WTC11 (cell line): ENCODE measurements around the gene RASD1. TPM values are rescaled to one million over a fixed set of nuclear protein-coding genes. Genes with fewer than 3 reads are reported as not detected.

Source experiments
- ATAC-seq: fragments of 200-7000 bp; cut with Tn5 transposase; 2 replicates; pipeline ENCODE4 v1.10.0; 2021; ENCODE audit warnings: mild to moderate bottlenecking, moderate library complexity
- CTCF ChIA-PET: fragments of 300-600 bp; sonication (Branson Sonifier 250); formaldehyde crosslinking; loops from one replicate; lab custom pipeline; 2021; ENCODE audit warnings: antibody characterized with exemption; lab: Charles Lee
- POLR2A ChIA-PET: fragments of 350-600 bp; sonication (Branson Sonifier 250); formaldehyde crosslinking; loops from one replicate; lab custom pipeline; 2021; ENCODE audit warnings: antibody characterized with exemption; lab: Charles Lee
- DNase-seq: peaks from one replicate; pipeline ENCODE4 v3.0.0; 2021; ENCODE audit warnings: low spot score
- H3K27ac Mint-ChIP-seq: 2 replicates; pipeline ENCODE4 v1.8.0; 2021; ENCODE audit warnings: mixed read lengths
- H3K27me3 Mint-ChIP-seq: 2 replicates; pipeline ENCODE4 v1.8.0; 2021; ENCODE audit warnings: low read depth, mild to moderate bottlenecking, moderate library complexity, mixed read lengths
- H3K36me3 Mint-ChIP-seq: 2 replicates; pipeline ENCODE4 v1.8.0; 2021; ENCODE audit warnings: mixed read lengths
- H3K4me1 Mint-ChIP-seq: 2 replicates; pipeline ENCODE4 v1.8.0; 2022; ENCODE audit warnings: mixed read lengths
- H3K4me3 Mint-ChIP-seq: 2 replicates; pipeline ENCODE4 v1.8.0; 2021; ENCODE audit warnings: mild to moderate bottlenecking, moderate library complexity, mixed read lengths
- H3K9me3 Mint-ChIP-seq: 2 replicates; pipeline ENCODE4 v1.8.0; 2021; ENCODE audit warnings: mixed read lengths
- AFF4 ChIP-seq: sonication (generic); formaldehyde crosslinking; IDR thresholded peaks from 2 replicates; pipeline ENCODE4 v1.8.1; 2023; ENCODE audit warnings: mild to moderate bottlenecking, missing genetic modification reagents, borderline replicate concordance
- ATF1 ChIP-seq: sonication (generic); formaldehyde crosslinking; IDR thresholded peaks from 2 replicates; pipeline ENCODE4 v1.8.1; 2023; ENCODE audit warnings: mild to moderate bottlenecking, moderate library complexity, missing genetic modification reagents
- ATF3 ChIP-seq: sonication (generic); formaldehyde crosslinking; conservative IDR thresholded peaks from 2 replicates; pipeline ENCODE4 v1.8.1; 2022; ENCODE audit warnings: mild to moderate bottlenecking, missing genetic modification reagents
- CTCF ChIP-seq: fragments of 200-600 bp; IDR thresholded peaks from 2 replicates; pipeline ENCODE4 v1.8.0; 2022; ENCODE audit warnings: antibody characterized with exemption
- GRHL2 ChIP-seq: fragments of 250-450 bp; sonication (Bioruptor Pico); IDR thresholded peaks from 2 replicates; pipeline ENCODE4 v1.8.0; 2022; ENCODE audit warnings: mild to moderate bottlenecking, moderate library complexity; ENCODE audit not compliant: insufficient replicate concordance, severe bottlenecking
- GTF2I ChIP-seq: fragments of 250-450 bp; sonication (Bioruptor Pico); conservative IDR thresholded peaks from 2 replicates; pipeline ENCODE4 v1.4.0; 2021; ENCODE audit warnings: mild to moderate bottlenecking
- IRF2 ChIP-seq: sonication (generic); formaldehyde crosslinking; IDR thresholded peaks from 2 replicates; pipeline ENCODE4 v1.8.0; 2022; ENCODE audit warnings: low read depth, missing genetic modification reagents, borderline replicate concordance
- NFATC4 ChIP-seq: fragments of 250-450 bp; sonication (Bioruptor Pico); IDR thresholded peaks from 2 replicates; pipeline ENCODE4 v1.9.0; 2021; ENCODE audit warnings: mild to moderate bottlenecking
- NFYB ChIP-seq: sonication (generic); formaldehyde crosslinking; conservative IDR thresholded peaks from 2 replicates; pipeline ENCODE4 v1.8.0; 2022; ENCODE audit warnings: low read depth, missing genetic modification reagents
- NR2C2 ChIP-seq: sonication (generic); formaldehyde crosslinking; IDR thresholded peaks from 2 replicates; pipeline ENCODE4 v1.8.0; 2022; ENCODE audit warnings: mild to moderate bottlenecking, missing genetic modification reagents
- SOX15 ChIP-seq: fragments of 250-450 bp; sonication (Bioruptor Pico); IDR thresholded peaks from 2 replicates; pipeline ENCODE4 v1.9.0; 2021; ENCODE audit warnings: mild to moderate bottlenecking
- TEAD1 ChIP-seq: sonication (generic); formaldehyde crosslinking; IDR thresholded peaks from 2 replicates; pipeline ENCODE4 v1.8.0; 2022; ENCODE audit warnings: mild to moderate bottlenecking, missing genetic modification reagents
- ZNF232 ChIP-seq: sonication (generic); formaldehyde crosslinking; IDR thresholded peaks from 2 replicates; pipeline ENCODE4 v1.8.0; 2022; ENCODE audit warnings: mild to moderate bottlenecking, missing genetic modification reagents
- ZNF396 ChIP-seq: fragments of 250-450 bp; sonication (Bioruptor Pico); IDR thresholded peaks from 2 replicates; pipeline ENCODE4 v1.8.0; 2021; ENCODE audit warnings: mild to moderate bottlenecking, moderate library complexity, borderline replicate concordance
- ZNF423 ChIP-seq: fragments of 250-450 bp; sonication (Bioruptor Pico); IDR thresholded peaks from 2 replicates; pipeline ENCODE4 v2.1.2; 2022; ENCODE audit warnings: mild to moderate bottlenecking, moderate library complexity
- ZNF671 ChIP-seq: fragments of 250-450 bp; sonication (Bioruptor Pico); IDR thresholded peaks from 2 replicates; pipeline ENCODE4 v1.8.0; 2021; ENCODE audit warnings: mild to moderate bottlenecking
- total RNA-seq: library from RNA; stranded (reverse); gene quantifications from 3 replicates; pipeline ENCODE4 v1.2.3, GENCODE V29; 2021
- TF ChIP-seq, protein P1 (sequence below): sonication (generic); formaldehyde crosslinking; conservative IDR thresholded peaks from 2 replicates; pipeline ENCODE4 v1.8.1; 2023; ENCODE audit warnings: mild to moderate bottlenecking, low read depth, missing genetic modification reagents, moderate library complexity
- TF ChIP-seq, protein P2 (sequence below): sonication (generic); formaldehyde crosslinking; IDR thresholded peaks from 2 replicates; pipeline ENCODE4 v1.8.1; 2023; ENCODE audit warnings: mild to moderate bottlenecking, missing genetic modification reagents, moderate library complexity
- TF ChIP-seq, protein P3 (sequence below): sonication (generic); formaldehyde crosslinking; IDR thresholded peaks from 2 replicates; pipeline ENCODE4 v1.8.0; 2022; ENCODE audit warnings: mild to moderate bottlenecking, missing genetic modification reagents
- TF ChIP-seq, protein P4 (sequence below): sonication (generic); formaldehyde crosslinking; IDR thresholded peaks from 2 replicates; pipeline ENCODE4 v1.8.0; 2023; ENCODE audit warnings: missing genetic modification reagents, mild to moderate bottlenecking, borderline replicate concordance

Gene RASD1
- total RNA-seq, 1 experiment from 2014 or later, result 5.1 TPM

DNA sequence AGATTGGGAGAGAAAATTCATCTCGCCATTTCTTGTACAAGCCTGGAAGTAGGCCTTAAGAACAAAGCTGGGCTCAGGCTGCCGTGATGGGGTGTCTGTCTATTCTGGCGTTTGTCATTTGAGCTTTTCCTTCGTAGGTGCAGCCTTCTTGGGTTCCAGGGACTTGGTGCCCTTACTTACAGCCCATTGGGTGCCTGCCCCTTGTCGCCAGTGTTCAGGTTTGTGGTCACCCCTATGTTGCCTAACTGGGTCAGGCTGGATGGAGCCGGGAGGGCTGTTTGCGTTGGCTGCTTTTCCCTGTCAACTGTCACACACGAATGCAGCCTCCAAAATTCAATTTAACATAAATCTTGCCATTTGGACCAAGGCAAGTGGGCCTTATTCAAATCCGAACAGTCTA, 43.1 kb downstream of the RASD1 start:
- Mint-ChIP-seq H3K27me3 (peaks cover 13% of the 10 kb centered on the region), H3K9me3 (peaks cover 2% of the 10 kb centered on the region; the same call in 1 of the 2 replicates), H3K36me3 (no peaks in the 10 kb centered on the region)

GRCh38 chr17:17448723-17449122, 47.5 kb downstream of the RASD1 start:
- Mint-ChIP-seq H3K36me3 (no peaks in the 10 kb centered on the region), H3K27me3 (peaks cover 13% of the 10 kb centered on the region; the same call in 1 of the 2 replicates), H3K9me3 (peaks cover 14% of the 10 kb centered on the region), H3K4me3 (no peak overlapping the region), H3K4me1 (peaks cover 14% of the 10 kb centered on the region), H3K27ac (no peak overlapping the region)
- ChIA-PET CTCF (interaction anchor here (0.7 to 1.6 kb wide), 6 partner anchors 8 to 120 kb away, joined by 3 to 7 read pairs (median 4); no protein-coding TSS in a partner anchor), POLR2A (no interaction called here)
- ATAC-seq (no peak), DNase-seq (no peak)
- TF ChIP-seq ATF1 (CRISPR knock-in tag) (no peak), AFF4 (no peak), CTCF (no peak), TEAD1 (CRISPR knock-in tag) (no peak), IRF2 (CRISPR knock-in tag) (no peak), ZNF232 (no peak)
- TF ChIP-seq, protein P1, sequence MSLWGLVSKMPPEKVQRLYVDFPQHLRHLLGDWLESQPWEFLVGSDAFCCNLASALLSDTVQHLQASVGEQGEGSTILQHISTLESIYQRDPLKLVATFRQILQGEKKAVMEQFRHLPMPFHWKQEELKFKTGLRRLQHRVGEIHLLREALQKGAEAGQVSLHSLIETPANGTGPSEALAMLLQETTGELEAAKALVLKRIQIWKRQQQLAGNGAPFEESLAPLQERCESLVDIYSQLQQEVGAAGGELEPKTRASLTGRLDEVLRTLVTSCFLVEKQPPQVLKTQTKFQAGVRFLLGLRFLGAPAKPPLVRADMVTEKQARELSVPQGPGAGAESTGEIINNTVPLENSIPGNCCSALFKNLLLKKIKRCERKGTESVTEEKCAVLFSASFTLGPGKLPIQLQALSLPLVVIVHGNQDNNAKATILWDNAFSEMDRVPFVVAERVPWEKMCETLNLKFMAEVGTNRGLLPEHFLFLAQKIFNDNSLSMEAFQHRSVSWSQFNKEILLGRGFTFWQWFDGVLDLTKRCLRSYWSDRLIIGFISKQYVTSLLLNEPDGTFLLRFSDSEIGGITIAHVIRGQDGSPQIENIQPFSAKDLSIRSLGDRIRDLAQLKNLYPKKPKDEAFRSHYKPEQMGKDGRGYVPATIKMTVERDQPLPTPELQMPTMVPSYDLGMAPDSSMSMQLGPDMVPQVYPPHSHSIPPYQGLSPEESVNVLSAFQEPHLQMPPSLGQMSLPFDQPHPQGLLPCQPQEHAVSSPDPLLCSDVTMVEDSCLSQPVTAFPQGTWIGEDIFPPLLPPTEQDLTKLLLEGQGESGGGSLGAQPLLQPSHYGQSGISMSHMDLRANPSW (CRISPR knock-in tag), result no peak
- TF ChIP-seq, protein P2, sequence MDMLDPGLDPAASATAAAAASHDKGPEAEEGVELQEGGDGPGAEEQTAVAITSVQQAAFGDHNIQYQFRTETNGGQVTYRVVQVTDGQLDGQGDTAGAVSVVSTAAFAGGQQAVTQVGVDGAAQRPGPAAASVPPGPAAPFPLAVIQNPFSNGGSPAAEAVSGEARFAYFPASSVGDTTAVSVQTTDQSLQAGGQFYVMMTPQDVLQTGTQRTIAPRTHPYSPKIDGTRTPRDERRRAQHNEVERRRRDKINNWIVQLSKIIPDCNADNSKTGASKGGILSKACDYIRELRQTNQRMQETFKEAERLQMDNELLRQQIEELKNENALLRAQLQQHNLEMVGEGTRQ, result peak; percentile 81
- TF ChIP-seq, protein P3, sequence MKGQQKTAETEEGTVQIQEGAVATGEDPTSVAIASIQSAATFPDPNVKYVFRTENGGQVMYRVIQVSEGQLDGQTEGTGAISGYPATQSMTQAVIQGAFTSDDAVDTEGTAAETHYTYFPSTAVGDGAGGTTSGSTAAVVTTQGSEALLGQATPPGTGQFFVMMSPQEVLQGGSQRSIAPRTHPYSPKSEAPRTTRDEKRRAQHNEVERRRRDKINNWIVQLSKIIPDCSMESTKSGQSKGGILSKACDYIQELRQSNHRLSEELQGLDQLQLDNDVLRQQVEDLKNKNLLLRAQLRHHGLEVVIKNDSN, result peak; percentile 68
- TF ChIP-seq, protein P4, sequence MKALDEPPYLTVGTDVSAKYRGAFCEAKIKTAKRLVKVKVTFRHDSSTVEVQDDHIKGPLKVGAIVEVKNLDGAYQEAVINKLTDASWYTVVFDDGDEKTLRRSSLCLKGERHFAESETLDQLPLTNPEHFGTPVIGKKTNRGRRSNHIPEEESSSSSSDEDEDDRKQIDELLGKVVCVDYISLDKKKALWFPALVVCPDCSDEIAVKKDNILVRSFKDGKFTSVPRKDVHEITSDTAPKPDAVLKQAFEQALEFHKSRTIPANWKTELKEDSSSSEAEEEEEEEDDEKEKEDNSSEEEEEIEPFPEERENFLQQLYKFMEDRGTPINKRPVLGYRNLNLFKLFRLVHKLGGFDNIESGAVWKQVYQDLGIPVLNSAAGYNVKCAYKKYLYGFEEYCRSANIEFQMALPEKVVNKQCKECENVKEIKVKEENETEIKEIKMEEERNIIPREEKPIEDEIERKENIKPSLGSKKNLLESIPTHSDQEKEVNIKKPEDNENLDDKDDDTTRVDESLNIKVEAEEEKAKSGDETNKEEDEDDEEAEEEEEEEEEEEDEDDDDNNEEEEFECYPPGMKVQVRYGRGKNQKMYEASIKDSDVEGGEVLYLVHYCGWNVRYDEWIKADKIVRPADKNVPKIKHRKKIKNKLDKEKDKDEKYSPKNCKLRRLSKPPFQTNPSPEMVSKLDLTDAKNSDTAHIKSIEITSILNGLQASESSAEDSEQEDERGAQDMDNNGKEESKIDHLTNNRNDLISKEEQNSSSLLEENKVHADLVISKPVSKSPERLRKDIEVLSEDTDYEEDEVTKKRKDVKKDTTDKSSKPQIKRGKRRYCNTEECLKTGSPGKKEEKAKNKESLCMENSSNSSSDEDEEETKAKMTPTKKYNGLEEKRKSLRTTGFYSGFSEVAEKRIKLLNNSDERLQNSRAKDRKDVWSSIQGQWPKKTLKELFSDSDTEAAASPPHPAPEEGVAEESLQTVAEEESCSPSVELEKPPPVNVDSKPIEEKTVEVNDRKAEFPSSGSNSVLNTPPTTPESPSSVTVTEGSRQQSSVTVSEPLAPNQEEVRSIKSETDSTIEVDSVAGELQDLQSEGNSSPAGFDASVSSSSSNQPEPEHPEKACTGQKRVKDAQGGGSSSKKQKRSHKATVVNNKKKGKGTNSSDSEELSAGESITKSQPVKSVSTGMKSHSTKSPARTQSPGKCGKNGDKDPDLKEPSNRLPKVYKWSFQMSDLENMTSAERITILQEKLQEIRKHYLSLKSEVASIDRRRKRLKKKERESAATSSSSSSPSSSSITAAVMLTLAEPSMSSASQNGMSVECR, result no peak

More for the DNA sequence above, 43.1 kb downstream of the RASD1 start:
- POLR2A ChIA-PET, result no interaction called here
- Mint-ChIP-seq H3K4me3 (no peak overlapping the region), H3K4me1 (no peaks in the 10 kb centered on the region), H3K27ac (no peak overlapping the region)
- ATAC-seq (no peak), DNase-seq (no peak)
- TF ChIP-seq NFATC4 (CRISPR knock-in tag) (no peak), SOX15 (no peak), ZNF423 (CRISPR knock-in tag) (no peak), GTF2I (CRISPR knock-in tag) (no peak), ZNF396 (CRISPR knock-in tag) (no peak), NFYB (CRISPR knock-in tag) (no peak), ZNF671 (no peak), ATF3 (CRISPR knock-in tag) (no peak), NR2C2 (CRISPR knock-in tag) (no peak), GRHL2 (CRISPR knock-in tag) (no peak)
- CTCF ChIA-PET, result no interaction called here
